ENCODE data around the gene CHCHD1.

The CHCHD1 gene

GRCh38 chr10:73771722-73772280, 10.0 kb upstream of the CHCHD1 start:
- Histone ChIP-seq H3K9me2 (replicated peaks; ENCODE audit: low read depth, low read length) (no peaks in the 10 kb centered on the region), H3K9me3 (ENCODE audit: insufficient read depth, low read depth, low read length) (no peaks in the 10 kb centered on the region), H3K4me3 (ENCODE audit: low read length, poor library complexity, severe bottlenecking) (peak overlapping the region; percentile 79), H3K79me2 (ENCODE audit: insufficient read depth, low read length) (peaks cover 39% of the 10 kb centered on the region), H3F3A (ENCODE audit: low read depth) (no peaks in the 10 kb centered on the region), H3K9ac (ENCODE audit: low read depth, low read length, poor library complexity, severe bottlenecking) (peak overlapping the region; percentile 76), H3K4me2 (ENCODE audit: low read depth, low read length, poor library complexity, severe bottlenecking) (peak overlapping the region; percentile 69), H3K36me3 (ENCODE audit: insufficient read depth, low read length) (peaks cover 67% of the 10 kb centered on the region; the same call in 1 of the 2 replicates), H4K20me1 (ENCODE audit: insufficient read depth, low read length, poor library complexity, severe bottlenecking) (peaks cover 24% of the 10 kb centered on the region), H3K4me1 (ENCODE audit: insufficient read depth, low read length, poor library complexity, severe bottlenecking) (peaks cover 8% of the 10 kb centered on the region), H3K27me3 (ENCODE audit: insufficient read depth, low read length, poor library complexity, severe bottlenecking) (no peaks in the 10 kb centered on the region), H2AFZ (ENCODE audit: low read length) (peak overlapping the region; percentile 77)
- TF ChIP-seq CTCF (conservative IDR thresholded peaks at IDR 0.05; ENCODE audit: low read length) (no peak), EZH2phosphoT487 (IDR thresholded peaks at IDR 0.05; ENCODE audit: borderline replicate concordance) (no peak)

GRCh38 chr10:73772281-73773151, 9.3 kb upstream of the CHCHD1 start:
- TF ChIP-seq EZH2phosphoT487 (IDR thresholded peaks at IDR 0.05; ENCODE audit: borderline replicate concordance) (no peak), CTCF (conservative IDR thresholded peaks at IDR 0.05; ENCODE audit: low read length) (0 out of 2 replicates have a peak, but pooled peaks have one; percentile 11)
- peaks cover 8% of the 10 kb centered on the region for H3K4me1 ChIP-seq (ENCODE audit: insufficient read depth, low read length, poor library complexity, severe bottlenecking)
- H3K4me3 ChIP-seq (ENCODE audit: low read length, poor library complexity, severe bottlenecking): peak overlapping the region; percentile 79
- no peaks in the 10 kb centered on the region for H3K9me3 ChIP-seq (ENCODE audit: insufficient read depth, low read depth, low read length)
- peak overlapping the region; percentile 82 for H3K4me2 ChIP-seq (ENCODE audit: low read depth, low read length, poor library complexity, severe bottlenecking)
- peaks cover 24% of the 10 kb centered on the region for H4K20me1 ChIP-seq (ENCODE audit: insufficient read depth, low read length, poor library complexity, severe bottlenecking)
- peaks cover 46% of the 10 kb centered on the region for H3K79me2 ChIP-seq (ENCODE audit: insufficient read depth, low read length)
- no peaks in the 10 kb centered on the region for H3K9me2 ChIP-seq (replicated peaks; ENCODE audit: low read depth, low read length)
- peaks cover 65% of the 10 kb centered on the region; the same call in 1 of the 2 replicates for H3K36me3 ChIP-seq (ENCODE audit: insufficient read depth, low read length)
- no peaks in the 10 kb centered on the region for H3K27me3 ChIP-seq (ENCODE audit: insufficient read depth, low read length, poor library complexity, severe bottlenecking)
- H3F3A ChIP-seq (ENCODE audit: low read depth): no peaks in the 10 kb centered on the region
- peak overlapping the region; percentile 77 for H2AFZ ChIP-seq (ENCODE audit: low read length)
- H3K9ac ChIP-seq (ENCODE audit: low read depth, low read length, poor library complexity, severe bottlenecking): peak overlapping the region; percentile 76

DNA sequence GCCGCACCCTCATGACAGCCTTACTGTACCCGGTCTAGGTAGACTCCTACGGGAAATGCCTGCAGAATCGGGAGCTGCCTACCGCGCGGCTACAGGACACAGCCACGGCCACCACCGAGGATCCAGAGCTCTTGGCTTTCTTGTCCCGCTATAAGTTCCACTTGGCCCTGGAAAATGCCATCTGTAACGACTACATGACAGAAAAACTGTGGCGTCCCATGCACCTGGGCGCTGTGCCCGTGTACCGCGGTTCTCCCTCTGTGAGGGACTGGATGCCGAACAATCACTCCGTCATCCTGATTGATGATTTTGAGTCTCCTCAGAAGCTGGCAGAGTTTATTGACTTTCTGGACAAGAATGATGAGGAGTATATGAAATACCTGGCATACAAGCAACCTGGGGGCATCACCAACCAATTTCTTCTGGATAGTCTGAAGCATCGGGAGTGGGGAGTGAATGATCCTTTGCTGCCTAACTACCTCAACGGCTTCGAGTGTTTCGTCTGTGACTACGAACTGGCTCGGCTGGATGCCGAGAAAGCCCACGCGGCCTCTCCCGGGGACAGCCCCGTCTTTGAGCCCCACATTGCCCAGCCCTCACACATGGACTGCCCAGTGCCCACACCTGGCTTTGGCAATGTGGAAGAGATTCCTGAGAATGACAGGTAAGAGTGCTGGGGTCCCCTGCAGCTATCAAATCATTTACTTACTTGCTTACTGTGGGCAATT, 8.5 kb upstream of the CHCHD1 start:
- Histone ChIP-seq H4K20me1 (ENCODE audit: insufficient read depth, low read length, poor library complexity, severe bottlenecking) (peaks cover 25% of the 10 kb centered on the region), H3K9me3 (ENCODE audit: insufficient read depth, low read depth, low read length) (no peaks in the 10 kb centered on the region), H3K9ac (ENCODE audit: low read depth, low read length, poor library complexity, severe bottlenecking) (peak overlapping the region; percentile 76), H3F3A (ENCODE audit: low read depth) (no peaks in the 10 kb centered on the region), H3K9me2 (replicated peaks; ENCODE audit: low read depth, low read length) (no peaks in the 10 kb centered on the region), H3K4me2 (ENCODE audit: low read depth, low read length, poor library complexity, severe bottlenecking) (peak overlapping the region; percentile 82), H3K36me3 (ENCODE audit: insufficient read depth, low read length) (peaks cover 58% of the 10 kb centered on the region; the same call in 1 of the 2 replicates), H2AFZ (ENCODE audit: low read length) (no peak overlapping the region), H3K79me2 (ENCODE audit: insufficient read depth, low read length) (peaks cover 54% of the 10 kb centered on the region), H3K4me3 (ENCODE audit: low read length, poor library complexity, severe bottlenecking) (peak overlapping the region; percentile 79), H3K4me1 (ENCODE audit: insufficient read depth, low read length, poor library complexity, severe bottlenecking) (peaks cover 8% of the 10 kb centered on the region), H3K27me3 (ENCODE audit: insufficient read depth, low read length, poor library complexity, severe bottlenecking) (no peaks in the 10 kb centered on the region)
- no peak for TF ChIP-seq EZH2phosphoT487 (IDR thresholded peaks at IDR 0.05; ENCODE audit: borderline replicate concordance)
- TF ChIP-seq CTCF (conservative IDR thresholded peaks at IDR 0.05; ENCODE audit: low read length): no peak

All from Loucy (cell line).